Mammary epithelial cell (primary cell): ENCODE measurements around the gene TP73.

Experiments
- CTCF ChIP-seq, 2 donors: IDR thresholded peaks in 1 of 2; conservative IDR thresholded peaks in 1 of 2; 2 replicates each; pipeline ENCODE4 v1.5.1; 2011 to 2012; ENCODE audit warnings: inconsistent platforms in 2 of 2, low read length in 2 of 2, mild to moderate bottlenecking in 2 of 2, control low read depth in 1 of 2, low read depth in 1 of 2; ENCODE audit not compliant: insufficient read depth in 1 of 2; ENCODE audit errors: extremely low read depth in 1 of 2
- EZH2 ChIP-seq: IDR thresholded peaks from 2 replicates; pipeline ENCODE4 v1.6.1; 2012; ENCODE audit warnings: low read length, inconsistent platforms, borderline replicate concordance

DNA sequence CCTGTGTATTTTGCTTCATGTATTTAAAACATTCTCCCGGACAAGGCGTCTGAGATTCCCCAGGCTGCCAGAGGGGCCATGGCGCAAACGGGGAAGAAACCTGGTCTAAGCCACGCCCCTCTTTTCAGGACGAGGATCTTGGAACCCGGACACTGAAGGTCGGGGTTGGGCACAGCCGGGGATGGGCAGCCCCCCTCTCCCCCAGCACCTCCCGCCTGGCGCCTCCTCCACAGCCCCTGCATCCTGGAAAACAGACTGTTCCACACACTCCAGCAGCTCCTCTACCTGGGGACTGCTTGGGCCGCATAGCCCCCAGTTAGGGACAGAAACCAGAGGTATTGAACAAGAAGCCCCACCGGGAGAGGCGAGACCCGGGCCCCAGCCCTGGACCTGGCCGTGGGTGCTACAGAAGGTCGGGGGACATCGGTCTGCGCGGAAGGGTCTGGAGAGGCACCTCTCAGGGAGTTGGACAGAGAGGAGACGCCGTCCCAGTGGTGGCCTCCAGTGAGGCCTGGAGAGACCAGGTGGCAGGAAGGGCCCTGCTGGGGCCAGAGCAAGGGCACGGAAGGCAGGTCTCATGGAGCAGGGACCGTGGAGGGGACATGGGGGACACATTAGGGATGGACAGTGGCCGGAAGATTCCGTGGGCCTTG, 5.4 kb downstream of the TP73 start:
- TF ChIP-seq CTCF (conservative IDR thresholded peaks at IDR 0.05 in 1 of 2, IDR thresholded peaks at IDR 0.05 in 1 of 2; ENCODE audit: extremely low read depth in 1 of 2, insufficient read depth in 1 of 2, low read depth in 1 of 2, low read length in 2 of 2): no peak
- TF ChIP-seq EZH2: no peak
